ENCODE measurements around the gene FBXW7.

GRCh38 chr4:152352622-152353116 is 183.2 kb downstream of the FBXW7 start:
- TF ChIP-seq POLR2A (IDR thresholded peaks at IDR 0.05) (peak; percentile 3), CTCF (IDR thresholded peaks at IDR 0.05) (no peak)
